Spleen (tissue), 7 donors: ENCODE data around the gene PCMT1.

Experiments used
- CTCF ChIP-seq, 11 experiments: fragments of 200-600 bp in 7 of 11; fragments of 450-650 bp in 4 of 11; sonication (generic) in 4 of 11; IDR thresholded peaks in 8 of 11; conservative IDR thresholded peaks in 3 of 11; 1 replicate in 7 of 11; 2 replicates in 4 of 11; pipeline versions ENCODE4 v1.4.0 to v1.8.0; 2016 to 2021; ENCODE audit warnings: antibody characterized with exemption in 11 of 11, inconsistent platforms in 4 of 11, mild to moderate bottlenecking in 1 of 11
- POLR2A ChIP-seq, 3 donors: fragments of 450-650 bp; IDR thresholded peaks; one replicate each; pipeline ENCODE4 v1.5.1; 2017; ENCODE audit warnings: antibody characterized with exemption in 3 of 3, mild to moderate bottlenecking in 1 of 3
- POLR2AphosphoS5 ChIP-seq, 3 donors: sonication (generic); formaldehyde crosslinking; IDR thresholded peaks; one replicate each; pipeline ENCODE4 v1.5.1; 2017; ENCODE audit warnings: antibody characterized with exemption in 3 of 3
- donor health status: DM: no; HTN: no; CAD: no; lungs with moderate emphysema.
- donor health status: DM: no; HTN: no; CAD: no.
- donor health status: DM: no; HTN: no; CAD: no.

- TF ChIP-seq CTCF (IDR thresholded peaks at IDR 0.05 in 8 of 11, conservative IDR thresholded peaks at IDR 0.05 in 3 of 11) (no peak), POLR2A (IDR thresholded peaks at IDR 0.05) (no peak), POLR2AphosphoS5 (IDR thresholded peaks at IDR 0.05) (no peak)
Measured at GRCh38 chr6:149831308-149831820, 81.8 kb downstream of the PCMT1 start.
